HG02840 (cell line): ENCODE measurements around the gene GRPR.
A peak's percentile ranks its signal among the peaks of the same experiment; 100 is the strongest.
"Not testable (repeated sequence)": the region's sequence is repeated elsewhere in the genome, so short reads cannot be mapped to it uniquely, and the experiment has no call there.

Source experiments
- ATAC-seq: cut with Tn5 transposase; IDR thresholded peaks from one replicate; pipeline ENCODE4 v1.9.1; 2021; ENCODE audit warnings: mild to moderate bottlenecking, moderate library complexity, moderate number of reproducible peaks; ENCODE audit not compliant: unreplicated experiment, low FRiP score

The GRPR gene

GRCh38 chrX:16175329-16176061 lies 52.1 kb downstream of the GRPR start:
- no peak for ATAC-seq

- ATAC-seq = no peak
Measured at GRCh38 chrX:16177260-16177659, 53.9 kb downstream of the GRPR start.

- ATAC-seq = not testable (repeated sequence)
Measured at GRCh38 chrX:16183843-16184242, 60.5 kb downstream of the GRPR start.

- peak; percentile 92 for ATAC-seq
Measured at GRCh38 chrX:16185725-16186136, 62.4 kb downstream of the GRPR start.

GRCh38 chrX:16186380-16187007 lies 63.1 kb downstream of the GRPR start:
- ATAC-seq = no peak

GRCh38 chrX:16187024-16187760 lies 63.8 kb downstream of the GRPR start:
- ATAC-seq = no peak

GRCh38 chrX:16188687-16189086 lies 65.3 kb downstream of the GRPR start:
- ATAC-seq = no peak

- no peak for ATAC-seq
Measured at GRCh38 chrX:16191605-16192004, 68.2 kb downstream of the GRPR start.

- no peak for ATAC-seq
Measured at GRCh38 chrX:16196829-16197228, 73.5 kb downstream of the GRPR start.

GRCh38 chrX:16199343-16199742 lies 76.0 kb downstream of the GRPR start:
- ATAC-seq = no peak

- ATAC-seq = no peak
Measured at GRCh38 chrX:16202943-16203342, 79.6 kb downstream of the GRPR start.
